ENCODE measurements around the gene SSTR3. TPM values are rescaled to one million over a fixed set of nuclear protein-coding genes. Genes with fewer than 3 reads are reported as not detected.

SSTR3 gene
- total RNA-seq, 1 donor from 2014 or later = not detected

DNA sequence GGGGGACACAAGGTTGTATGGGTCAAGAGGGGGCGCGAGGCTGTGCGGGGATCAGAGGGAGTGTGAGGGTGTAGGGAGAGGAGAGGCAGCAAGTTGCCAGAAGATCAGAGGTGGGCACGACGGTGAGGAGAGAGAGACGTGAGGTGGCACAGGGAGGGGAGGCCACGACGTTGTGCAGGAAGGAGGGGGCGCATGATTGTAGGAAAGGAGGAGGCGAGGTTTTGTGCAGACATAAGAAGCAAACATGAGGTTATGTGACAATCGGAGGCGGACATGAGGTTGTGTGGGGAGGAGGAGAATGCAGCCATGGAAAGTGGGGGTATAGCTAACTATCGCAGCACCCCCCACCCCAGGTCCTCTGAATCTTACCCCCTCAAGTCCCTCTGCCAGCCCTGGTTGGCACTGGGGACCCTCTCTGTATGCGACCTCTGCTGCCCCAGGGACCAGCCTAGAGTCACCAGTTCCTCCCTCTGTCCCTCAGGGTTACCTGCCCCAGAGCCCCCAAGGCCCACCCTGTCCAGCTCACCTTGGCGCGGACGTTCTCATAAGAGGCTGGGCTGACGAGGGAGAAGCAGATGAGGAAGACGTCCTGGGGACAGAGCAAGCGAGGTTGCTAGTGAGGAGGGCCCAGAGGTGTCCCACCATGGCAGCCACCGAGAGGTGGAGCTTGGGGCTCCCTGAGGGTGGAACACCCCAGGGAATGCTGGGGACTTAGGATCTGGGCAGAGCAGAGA lies 19.3 kb upstream of the SSTR3 start:
- intact Hi-C loops (cut with DNase I) = no loop called here
- no peak for ATAC-seq
- DNase-seq (ENCODE audit: low spot score) = no peak

DNA sequence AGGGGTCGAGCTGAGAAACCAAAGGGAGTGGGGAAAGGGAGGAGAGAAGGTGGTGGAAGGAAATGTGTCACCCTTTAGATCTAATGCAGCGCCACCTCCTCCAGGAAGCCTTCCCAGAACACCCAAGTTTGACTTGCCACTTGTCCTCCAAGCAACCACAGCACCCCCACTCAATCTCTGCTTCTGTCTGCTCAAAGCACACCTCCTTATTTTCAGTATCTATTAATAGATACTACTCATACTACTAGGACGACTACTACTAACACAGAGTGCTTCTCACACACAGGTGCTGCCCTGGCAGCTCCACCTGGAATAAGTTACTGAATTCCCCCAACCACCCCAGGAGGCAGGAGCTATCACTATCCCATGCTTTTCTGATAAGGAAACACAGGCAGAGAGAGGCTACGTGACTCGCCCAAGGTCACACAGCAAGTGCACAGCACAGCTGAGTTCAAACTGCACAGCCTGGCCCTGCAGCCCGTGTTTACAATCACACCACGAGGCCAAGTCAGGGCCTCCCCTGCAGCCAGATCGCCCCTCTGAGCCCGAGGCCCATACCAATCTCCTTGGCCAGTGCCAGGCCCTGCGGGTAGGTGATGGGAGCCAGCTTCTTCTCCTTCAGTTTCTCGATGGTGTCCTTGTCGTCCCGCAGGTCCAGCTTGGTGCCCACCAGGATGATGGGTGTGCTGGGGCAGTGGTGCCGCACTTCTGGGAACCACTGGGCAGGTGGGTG lies 18.6 kb upstream of the SSTR3 start:
- intact Hi-C loops (cut with DNase I) = no loop called here
- DNase-seq (ENCODE audit: low spot score) = no peak
- no peak for ATAC-seq

DNA sequence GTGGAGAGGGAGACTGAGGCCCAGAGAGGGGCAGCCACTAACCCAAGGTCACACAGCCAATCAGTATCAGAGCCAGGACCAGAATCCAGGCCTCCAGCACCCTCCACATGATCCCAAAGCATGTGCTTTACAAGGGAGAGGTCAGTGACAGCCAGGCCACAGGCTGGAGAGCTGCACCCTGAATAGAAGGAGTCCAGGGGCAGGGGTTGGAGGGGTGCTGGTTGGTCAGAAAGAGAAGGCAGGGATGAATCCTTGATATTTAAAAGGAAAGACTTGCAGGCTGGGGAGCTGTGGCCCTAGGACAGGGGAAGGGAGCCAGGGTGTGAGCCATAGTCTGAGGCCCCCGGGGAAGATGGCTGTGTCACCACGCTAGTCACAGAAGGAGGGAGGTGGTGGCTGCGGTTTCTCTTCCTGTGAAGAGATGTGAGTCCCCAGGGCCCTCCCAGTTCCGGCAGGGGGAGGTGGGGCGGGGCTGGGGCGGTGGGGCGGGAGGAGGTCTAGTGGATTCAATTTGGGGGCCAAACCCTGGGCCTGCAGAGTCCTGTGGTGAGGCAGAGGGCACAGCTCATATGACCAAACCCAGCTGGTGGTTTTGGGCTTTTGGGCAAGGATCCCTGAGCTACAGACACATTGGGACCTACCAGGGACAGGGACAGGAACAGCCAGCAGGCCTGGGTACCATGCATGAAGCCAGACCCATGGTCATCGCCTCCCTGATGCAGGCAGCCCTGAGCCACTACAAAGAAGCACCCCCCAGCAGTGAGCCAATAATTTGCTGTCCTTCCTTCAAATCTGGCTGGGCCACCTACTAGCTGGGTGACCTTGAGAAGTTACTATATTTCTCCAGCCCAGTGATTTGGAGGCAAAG lies 17.8 kb upstream of the SSTR3 start:
- DNase-seq (ENCODE audit: low spot score) (no peak), ATAC-seq (peak; percentile 45)
- intact Hi-C loops (cut with DNase I) = no loop called here

DNA sequence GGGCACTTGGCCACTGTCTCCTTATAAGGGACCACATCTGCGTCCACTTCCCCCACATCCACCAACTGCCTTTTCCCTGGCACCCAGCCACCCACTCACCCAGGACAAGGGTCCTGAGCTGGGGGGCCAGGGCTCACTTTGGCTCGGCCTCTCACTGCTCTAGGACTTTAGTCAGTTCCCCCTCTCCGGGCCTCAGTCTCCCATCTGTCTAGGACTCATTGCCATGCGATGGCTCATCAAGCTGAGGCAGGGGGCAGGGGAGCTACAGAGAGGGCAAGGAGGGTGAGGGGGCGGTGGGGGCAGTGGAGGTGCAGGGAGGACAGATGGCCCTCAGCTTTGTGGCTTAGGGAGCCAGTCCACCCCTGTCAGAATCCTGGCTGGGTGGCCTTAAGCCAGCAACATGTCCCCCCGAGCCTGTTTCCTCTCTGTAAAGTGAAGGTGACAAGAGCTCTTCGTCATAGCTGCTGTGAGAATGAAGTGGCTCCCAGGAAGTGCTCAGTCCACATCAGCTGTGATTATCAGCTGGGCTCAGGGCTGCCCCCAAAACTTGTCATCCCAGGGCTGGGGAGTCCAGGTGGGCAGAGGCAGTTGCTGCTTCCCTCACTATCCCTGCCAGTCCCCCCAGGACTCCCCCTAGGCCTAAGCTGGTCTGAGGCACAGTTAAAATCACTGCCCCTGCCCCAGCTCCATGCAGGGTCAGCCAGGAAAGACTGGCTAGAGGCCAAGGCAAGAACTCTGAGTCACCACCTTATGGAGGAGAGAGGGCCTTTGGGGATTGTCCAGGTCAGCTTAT lies 16.9 kb upstream of the SSTR3 start:
- ATAC-seq (peak; percentile 21), DNase-seq (ENCODE audit: low spot score) (no peak)
- intact Hi-C loops (cut with DNase I) = no loop called here

DNA sequence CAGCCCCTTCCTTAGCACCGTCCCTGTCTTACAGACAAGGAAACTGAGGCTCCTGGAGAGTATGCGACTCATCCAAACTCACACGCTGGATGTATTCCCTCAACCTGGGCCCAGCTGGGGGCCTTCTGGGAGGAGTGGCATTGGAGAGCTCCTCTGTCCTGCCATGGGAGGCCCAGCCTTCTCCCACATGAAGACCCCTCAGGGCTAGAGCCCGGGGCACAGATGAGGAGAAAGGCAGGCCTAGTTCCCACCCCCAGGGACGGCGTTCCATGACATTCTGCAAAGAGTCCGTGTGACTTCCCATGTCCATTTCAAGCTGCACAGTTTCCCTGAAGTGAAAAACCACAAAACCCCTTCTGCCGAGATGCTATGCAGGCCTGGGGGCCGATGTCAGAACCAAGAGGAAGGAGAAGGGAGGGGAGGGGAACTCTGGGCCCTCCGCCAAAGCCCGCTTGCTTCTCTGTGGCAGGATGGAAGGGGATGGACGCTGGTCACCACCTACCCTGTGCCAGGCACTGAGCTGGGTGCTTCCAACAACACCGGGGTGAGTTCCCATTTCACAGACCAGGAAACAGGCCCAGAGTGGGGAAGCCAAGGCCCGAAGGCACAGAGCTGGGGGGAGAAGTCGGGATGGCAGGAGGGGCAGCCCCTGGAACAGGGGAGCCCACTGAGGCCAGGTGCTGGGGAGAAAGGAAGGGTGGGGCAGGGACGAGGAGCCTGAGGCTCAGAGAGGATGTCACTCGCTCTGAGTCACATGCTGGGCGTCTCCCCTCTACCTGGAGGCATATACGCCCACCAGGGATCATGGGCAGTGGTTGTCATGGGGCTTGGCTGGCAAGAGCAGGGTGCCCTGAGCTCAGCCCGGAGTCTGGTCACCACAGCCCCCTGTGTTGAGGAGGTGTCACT lies 16.1 kb upstream of the SSTR3 start:
- DNase-seq (ENCODE audit: low spot score) (peak; percentile 73), ATAC-seq (peak; percentile 53)
- intact Hi-C loops (cut with DNase I) = no loop called here

DNA sequence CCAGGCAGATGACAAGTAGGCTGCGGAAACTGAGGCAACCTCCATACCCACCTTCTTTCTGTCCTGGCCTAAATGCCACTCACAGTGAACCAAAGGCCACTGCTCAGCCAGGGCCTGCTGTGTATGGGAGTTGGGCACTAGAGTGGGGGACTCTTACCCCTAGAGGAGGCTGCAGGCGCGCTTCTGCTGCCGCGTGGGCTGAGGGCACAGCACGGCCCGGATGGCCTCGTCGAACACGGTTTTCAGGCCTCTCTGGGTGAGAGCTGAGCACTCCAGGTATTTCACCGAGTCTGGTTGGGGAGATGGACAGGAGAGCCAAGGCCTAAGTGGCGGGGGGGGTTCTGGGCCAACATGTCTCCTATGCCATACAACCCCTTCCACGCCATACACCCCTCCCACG lies 14.2 kb upstream of the SSTR3 start:
- intact Hi-C loops (cut with DNase I) = no loop called here
- ATAC-seq = no peak
- no peak for DNase-seq (ENCODE audit: low spot score)

DNA sequence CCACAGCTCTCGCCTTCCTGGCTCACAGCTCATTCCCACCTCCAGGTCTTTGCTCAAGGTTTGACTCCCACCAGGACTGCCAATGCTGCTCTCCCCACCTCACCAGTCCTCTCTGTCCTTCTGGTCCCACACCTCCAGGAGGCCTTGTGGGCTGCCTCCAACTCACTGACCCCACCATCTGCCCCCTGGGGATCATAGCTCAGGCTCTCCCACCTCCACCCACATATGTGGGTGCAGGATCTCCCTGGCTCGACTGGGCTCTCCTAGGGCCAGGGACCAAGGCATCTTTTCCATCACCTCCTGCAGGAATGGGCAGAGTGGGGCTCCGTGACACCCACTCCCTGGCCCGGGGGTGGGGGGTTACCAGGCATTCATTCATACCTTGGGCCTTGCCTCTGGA lies 13.8 kb upstream of the SSTR3 start:
- ATAC-seq (no peak), DNase-seq (ENCODE audit: low spot score) (no peak)
- intact Hi-C loops (cut with DNase I) = no loop called here

DNA sequence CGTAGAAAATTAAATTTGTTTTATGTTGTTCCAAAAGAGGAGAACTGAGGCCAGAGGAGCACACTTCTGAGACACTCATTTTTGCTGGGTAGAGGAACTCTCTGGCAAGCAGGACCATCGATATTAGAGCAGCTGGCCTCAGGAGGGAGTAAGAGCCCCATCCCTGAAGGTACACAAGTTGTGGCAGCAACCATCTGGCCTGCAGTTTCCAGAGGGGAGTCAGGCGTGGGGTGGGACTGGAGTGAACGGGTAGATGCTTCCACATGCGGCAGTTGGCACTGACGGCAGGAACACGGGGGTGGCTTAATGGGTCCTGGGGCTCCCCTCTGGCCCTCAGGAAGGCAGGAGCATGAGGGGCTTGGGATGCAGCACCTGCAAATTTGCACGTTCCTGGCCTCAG lies 13.2 kb upstream of the SSTR3 start:
- intact Hi-C loops (cut with DNase I) = no loop called here
- DNase-seq (ENCODE audit: low spot score) (no peak), ATAC-seq (no peak)

DNA sequence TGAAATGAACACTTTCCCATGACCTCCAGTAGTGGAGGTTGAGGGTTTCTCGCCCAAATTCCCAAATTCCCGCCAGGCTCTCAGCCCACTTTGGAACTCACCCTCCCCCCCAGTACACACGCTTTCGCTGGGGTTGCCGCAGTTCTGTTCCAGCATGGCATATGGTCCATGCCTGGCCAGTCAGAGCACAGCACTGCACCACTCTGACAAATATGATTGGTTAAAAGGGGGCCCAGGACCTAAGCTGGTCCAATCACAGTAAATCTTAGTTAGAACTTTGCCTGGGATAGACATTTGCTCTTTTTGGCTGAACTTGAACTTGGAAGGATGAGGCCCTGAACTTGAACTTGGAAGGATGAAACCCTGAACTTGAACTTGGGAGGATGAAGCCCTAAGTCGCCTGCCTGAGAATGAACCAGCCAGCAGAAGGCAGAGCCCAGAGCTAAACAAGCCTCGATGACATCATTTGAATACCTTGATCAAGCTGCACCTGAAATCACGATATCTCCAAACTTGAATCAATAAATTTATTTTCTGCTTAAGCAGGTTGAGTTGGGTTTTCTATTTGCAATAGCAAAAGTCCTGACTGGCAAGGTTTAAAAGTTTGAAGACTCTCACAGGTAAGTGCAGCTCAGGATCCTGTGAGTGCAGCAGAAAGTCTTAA lies 12.6 kb upstream of the SSTR3 start:
- ATAC-seq (no peak), DNase-seq (ENCODE audit: low spot score) (no peak)
- intact Hi-C loops (cut with DNase I) = no loop called here

DNA sequence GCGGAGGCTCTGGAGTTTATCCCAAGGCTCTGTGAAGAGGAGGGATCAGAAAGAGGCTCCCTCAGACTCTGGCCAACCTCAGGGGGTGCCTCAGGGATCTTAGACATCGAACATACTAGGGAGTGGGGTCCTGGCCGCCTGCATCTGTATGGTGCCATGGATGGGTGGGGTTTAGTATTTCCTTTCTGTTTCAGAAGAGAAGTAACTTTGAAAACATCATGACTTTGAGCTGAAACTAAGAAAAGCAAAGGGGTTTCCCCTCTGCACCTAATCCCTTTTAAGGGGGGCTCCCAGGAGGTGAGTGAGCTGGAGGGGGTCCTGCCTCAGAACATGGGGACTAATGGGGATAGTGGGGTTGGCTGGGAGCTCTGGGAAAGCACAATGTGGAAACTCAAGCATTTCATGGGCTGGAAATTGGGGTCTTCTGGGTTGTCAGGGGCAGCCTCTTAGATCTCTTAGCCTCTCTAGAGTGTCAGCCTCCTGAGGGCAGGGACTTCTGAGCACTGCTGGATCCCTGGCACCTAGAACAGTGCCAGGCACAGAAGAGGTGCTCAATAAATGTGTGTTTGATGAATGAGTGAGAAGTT lies 11.8 kb upstream of the SSTR3 start:
- DNase-seq (ENCODE audit: low spot score) (no peak), ATAC-seq (no peak)
- intact Hi-C loops (cut with DNase I) = no loop called here

DNA sequence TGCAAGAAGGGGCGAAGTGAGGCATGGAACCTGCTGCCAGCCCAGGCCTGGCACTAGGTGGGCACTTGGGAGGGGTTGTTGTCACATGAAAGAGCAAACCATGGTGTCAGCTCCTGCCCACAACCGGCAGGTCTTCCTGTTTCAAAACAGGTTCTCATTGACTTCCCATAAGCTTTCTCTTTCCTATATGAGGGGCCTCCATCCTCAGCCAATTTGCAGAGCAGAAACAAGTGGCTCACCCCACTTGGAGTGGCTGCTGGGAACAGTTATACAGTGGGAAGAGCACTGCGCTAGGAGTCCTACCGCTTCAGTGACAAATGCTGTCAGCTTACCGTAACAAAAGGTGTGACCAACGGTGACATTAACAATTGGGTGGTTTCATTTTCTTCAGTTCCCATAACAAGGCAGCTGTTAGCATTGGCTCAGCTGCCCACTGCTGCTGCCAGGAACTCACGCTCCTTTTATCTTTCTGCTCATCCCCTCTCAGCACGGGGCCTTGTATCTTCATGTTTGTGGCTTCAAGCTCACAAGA lies 10.2 kb upstream of the SSTR3 start:
- ATAC-seq (no peak), DNase-seq (ENCODE audit: low spot score) (no peak)
- intact Hi-C loops (cut with DNase I) = no loop called here

DNA sequence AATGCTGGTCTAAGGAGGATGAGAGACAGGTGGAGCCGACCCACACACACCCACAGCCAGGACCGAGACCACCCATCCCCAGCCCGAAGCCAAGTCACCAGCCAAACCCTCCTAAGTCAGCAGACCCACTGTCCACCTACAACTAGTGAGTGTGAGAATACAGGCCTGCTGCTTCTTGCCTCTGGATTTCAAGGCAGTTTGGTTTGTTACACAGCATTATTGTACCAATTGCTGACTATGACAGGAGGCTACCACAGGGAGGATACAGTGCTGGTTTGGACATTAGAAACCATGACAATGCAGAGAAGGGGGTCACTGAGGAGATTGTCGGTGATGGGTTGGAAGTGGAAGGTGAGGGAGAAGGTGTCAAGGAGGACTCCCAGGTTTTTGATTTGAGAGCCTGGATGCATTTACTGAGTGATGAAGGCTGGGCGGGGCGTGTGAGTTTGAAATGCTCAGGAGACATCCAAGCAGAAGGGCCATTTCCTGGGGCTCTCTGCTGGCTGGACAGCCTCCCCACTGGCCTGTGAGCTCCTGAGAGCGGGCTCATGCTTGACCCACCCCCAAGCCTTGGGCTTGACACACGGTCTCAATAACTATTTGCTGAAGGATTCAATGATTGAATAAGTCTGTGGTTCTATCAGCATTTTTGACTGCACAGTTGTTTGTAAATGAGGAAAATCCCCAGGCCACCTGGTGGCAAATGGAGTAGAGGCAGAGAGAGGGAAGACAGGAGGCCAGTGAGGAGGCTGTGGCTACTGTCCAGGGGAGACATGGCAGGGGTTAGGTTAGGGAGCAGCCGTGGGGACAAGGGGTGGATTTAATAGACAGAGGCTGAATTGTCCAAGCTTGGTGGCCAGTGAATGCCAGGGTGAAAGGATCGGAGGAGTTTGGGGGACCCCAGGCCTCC lies 9.4 kb upstream of the SSTR3 start:
- intact Hi-C loops (cut with DNase I) = no loop called here
- no peak for ATAC-seq
- DNase-seq (ENCODE audit: low spot score) = no peak

DNA sequence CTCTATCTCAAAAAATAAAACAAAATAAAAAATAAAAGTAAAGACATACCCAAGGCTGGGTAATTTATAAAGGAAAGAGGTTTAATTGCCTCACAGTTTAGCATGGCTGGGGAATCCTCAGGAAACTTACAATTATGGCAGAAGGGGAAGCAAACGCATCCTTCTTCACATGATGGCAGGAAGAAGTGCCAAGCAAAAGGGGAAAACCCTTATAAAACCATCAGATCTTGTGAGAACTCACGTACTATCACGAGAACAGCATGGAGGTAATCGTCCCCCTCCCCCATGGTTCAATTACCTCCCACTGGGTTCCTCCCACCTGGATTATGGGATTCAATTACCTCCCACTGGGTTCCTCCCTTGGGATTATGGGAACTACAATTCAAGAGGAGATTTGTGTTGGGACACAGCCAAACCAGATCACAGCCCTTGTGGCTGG lies 8.3 kb upstream of the SSTR3 start:
- ATAC-seq (no peak), DNase-seq (ENCODE audit: low spot score) (no peak)
- intact Hi-C loops (cut with DNase I) = no loop called here

DNA sequence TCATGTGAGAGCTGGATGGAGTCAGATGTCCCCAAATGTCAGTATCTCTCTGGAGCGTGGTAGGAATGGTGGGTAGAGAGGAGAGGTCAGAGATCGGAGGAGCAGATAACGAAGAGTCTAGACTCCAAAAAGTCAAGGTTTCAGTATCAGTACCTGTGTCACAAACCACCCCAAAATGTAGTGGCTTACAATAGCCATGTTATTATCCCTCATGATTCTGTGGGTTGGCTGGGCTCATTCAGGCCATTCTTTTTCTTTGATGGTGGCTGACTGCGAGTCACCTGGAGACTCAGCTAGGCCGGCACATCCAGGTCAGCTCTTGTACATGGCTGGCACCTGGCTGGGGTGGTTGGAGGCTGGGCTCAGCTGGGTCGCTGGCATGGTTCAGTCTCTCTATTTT lies 7.3 kb upstream of the SSTR3 start:
- DNase-seq (ENCODE audit: low spot score) = no peak
- no peak for ATAC-seq
- intact Hi-C loops (cut with DNase I) = no loop called here

DNA sequence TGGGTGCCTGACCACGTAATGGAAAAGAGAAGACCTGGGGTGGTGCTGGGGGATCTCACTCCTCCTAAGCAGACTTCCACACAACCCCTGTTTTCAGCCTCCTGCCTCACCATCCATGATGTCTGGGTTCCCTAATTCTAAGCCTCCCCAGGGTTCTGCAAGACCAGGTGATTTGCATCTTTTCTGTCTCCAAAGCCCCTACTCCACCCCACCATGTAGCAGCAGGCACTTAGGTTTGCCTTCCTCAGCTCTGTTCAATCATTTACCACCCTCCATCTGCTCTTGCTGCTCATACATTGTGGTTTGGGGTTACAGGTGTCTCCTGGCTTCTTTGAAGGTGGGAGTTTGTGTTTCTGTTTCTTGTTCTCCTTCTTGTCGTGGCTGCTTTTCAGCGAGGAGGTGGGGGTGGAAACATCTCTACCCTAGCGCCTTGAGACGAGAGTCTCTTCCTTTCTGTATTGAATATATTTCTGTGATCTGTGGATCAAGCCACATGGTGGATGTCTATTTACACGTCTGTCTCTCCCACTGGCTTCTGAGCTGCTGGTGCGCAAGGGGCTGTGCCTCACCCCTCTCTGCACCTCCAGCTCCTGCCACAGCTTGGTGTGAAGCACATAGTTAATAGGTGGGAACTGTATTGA lies 6.6 kb upstream of the SSTR3 start:
- ATAC-seq (no peak), DNase-seq (ENCODE audit: low spot score) (no peak)
- intact Hi-C loops (cut with DNase I) = no loop called here

DNA sequence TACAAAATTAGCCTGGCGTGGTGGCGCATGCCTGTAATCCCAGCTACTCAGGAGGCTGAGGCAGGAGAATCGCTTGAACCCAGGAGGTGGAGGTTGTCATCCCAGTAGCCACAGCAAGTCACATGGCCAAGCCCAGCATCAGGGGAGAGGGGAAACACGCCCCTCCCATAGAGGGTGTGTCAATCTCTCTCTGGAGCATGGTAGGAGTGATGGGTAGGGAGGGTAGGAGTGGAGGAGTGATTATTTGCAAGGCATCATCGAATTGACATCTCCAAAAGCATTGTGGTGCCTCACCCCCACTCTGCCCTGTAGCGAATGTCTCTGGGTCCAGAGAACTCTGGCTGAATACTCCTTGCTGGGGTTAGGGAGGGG lies 6.1 kb upstream of the SSTR3 start:
- intact Hi-C loops (cut with DNase I) = no loop called here
- DNase-seq (ENCODE audit: low spot score) (no peak), ATAC-seq (no peak)
